Testis (tissue), 5 donors: ENCODE measurements around the gene CCDC82. TPM values are rescaled to one million over a fixed set of nuclear protein-coding genes. Genes with fewer than 3 reads are reported as not detected.
"Not testable (repeated sequence)": the region's sequence is repeated elsewhere in the genome, so short reads cannot be mapped to it uniquely, and the experiment has no call there.

Experiments used
- DNase-seq: peaks from one replicate; pipeline ENCODE4 v3.0.0-alpha.2; 2019
- H3K27ac ChIP-seq, 2 donors: fragments of 200-600 bp; sonication (generic); one replicate each; pipeline ENCODE4 v1.5.1; 2019
- H3K27me3 ChIP-seq: fragments of 200-600 bp; sonication (generic); one replicate; pipeline ENCODE4 v1.5.1; 2019
- H3K36me3 ChIP-seq: fragments of 200-600 bp; sonication (generic); one replicate; pipeline ENCODE4 v1.5.1; 2017; ENCODE audit warnings: low read depth; ENCODE audit errors: missing control alignments
- H3K4me1 ChIP-seq: fragments of 200-600 bp; sonication (generic); one replicate; pipeline ENCODE4 v1.5.1; 2019
- H3K4me3 ChIP-seq, 2 donors: fragments of 200-600 bp; sonication (generic); one replicate each; pipeline ENCODE4 v1.5.1; 2017 to 2019
- H3K9me3 ChIP-seq: fragments of 200-600 bp; sonication (generic); one replicate; pipeline ENCODE4 v1.5.1; 2017
- POLR2A ChIP-seq: fragments of 450-650 bp; IDR thresholded peaks from one replicate; pipeline ENCODE4 v1.6.1; 2017; ENCODE audit warnings: antibody characterized with exemption, mild to moderate bottlenecking, moderate library complexity
- WGBS, 2 donors: methylation state at CpG; one replicate each; pipeline ENCODE4 v1.1.5; 2018; 5-methylcytosine and 5-hydroxymethylcytosine counted together
- intact Hi-C: fragments of 100-400 bp; cut with DNase I; formaldehyde crosslinking; loops from one replicate; pipeline ENCODE4 v1.15.1; 2023; ENCODE audit warnings: low total_unique reads
- long read RNA-seq, 2 donors: transcript quantifications; one replicate each; lab custom pipeline, GENCODE V29; 2026
- polyA plus RNA-seq: library from polyadenylated mRNA; stranded (reverse); fragments of 350-450 nt; fragmentation: Illumina TruSeq; extraction: RNeasy Lipid Tissue Mini Kit (QIAGEN cat#74804); gene quantifications from one replicate; pipeline ENCODE4 v1.2.3, GENCODE V29; 2014; ENCODE audit warnings: low read depth, low replicate concordance; ENCODE audit not compliant: insufficient read depth
- total RNA-seq, 2 donors: library from RNA; depleted of rRNA; stranded (reverse); fragments of >200 nt; gene quantifications; one replicate each; pipeline ENCODE4 v1.2.3, GENCODE V29; 2016
- TF ChIP-seq, protein P1 (sequence below), 3 experiments: fragments of 450-650 bp in 2 of 3; fragments of 200-600 bp in 1 of 3; sonication (generic) in 1 of 3; IDR thresholded peaks; one replicate each; pipeline ENCODE4 v1.5.1; 2016 to 2019; ENCODE audit warnings: antibody characterized with exemption in 3 of 3, mild to moderate bottlenecking in 2 of 3, moderate library complexity in 1 of 3

Gene CCDC82
- 10 to 100 TPM; 42.5 to 50.9 TPM for total RNA-seq
- polyA plus RNA-seq = 36.6 TPM
- long read RNA-seq, donor 1, full-length matches to known transcripts = 9 of 22 reads
- long read RNA-seq, donor 1, partial matches to known transcripts = 13 of 22 reads
- long read RNA-seq, donor 1, other reads (novel, unspliced or antisense) = 0 of 22 reads
- long read RNA-seq, donor 2, full-length matches to known transcripts = 3 of 14 reads
- long read RNA-seq, donor 2, partial matches to known transcripts = 11 of 14 reads
- long read RNA-seq, donor 2, other reads (novel, unspliced or antisense) = 0 of 14 reads

DNA sequence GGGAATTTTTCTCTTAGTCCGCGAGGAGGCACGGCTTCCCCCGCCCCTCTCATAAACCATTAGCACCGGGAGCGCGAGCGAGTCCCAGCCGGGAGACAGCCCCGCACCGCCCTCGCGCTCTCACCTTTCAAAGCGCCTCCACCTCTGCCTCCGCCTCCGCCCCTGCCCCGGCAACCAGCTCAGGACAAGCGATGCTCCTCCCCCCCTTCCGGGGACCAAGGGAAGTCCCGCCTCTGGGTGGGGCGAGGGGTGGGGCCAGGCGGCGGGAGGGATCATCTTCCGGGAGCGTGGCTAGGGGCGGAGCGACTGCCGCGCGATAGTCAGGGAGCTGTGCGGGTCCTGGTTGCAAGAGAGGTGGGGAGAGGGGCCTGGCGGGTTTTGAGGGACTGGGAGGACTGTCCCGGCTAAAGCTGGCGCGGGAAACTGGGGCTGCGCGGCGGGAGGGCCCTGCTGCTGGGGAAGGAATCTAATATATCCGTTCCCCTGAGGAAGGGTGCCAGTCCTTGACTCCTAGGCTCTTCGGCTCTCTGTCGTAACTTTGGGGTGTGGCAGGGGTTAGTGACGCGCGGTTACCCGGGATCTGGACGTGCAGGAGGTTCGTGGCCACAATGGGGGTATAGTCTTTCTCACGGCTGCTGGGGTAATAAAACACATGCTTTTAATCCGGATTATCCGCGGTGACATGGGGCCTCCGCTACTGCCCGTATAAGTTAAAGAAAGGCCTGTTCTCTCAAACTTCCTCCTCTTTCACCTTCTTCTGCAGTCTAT is at the start of gene CCDC82, which contains the start of gene JRKL:
CCDC82 (minus strand) TSS at position 193 of the 768 bp plus-strand sequence. CDS start 5,165 bp downstream, outside the sequence.
JRKL (plus strand) TSS at position 294 of the 768 bp plus-strand sequence. CDS start 637 bp downstream, outside the sequence.
- Histone ChIP-seq H3K9me3 (no peaks in the 10 kb centered on the region), H3K4me1 (peaks cover 10% of the 10 kb centered on the region), H3K36me3 (no peaks in the 10 kb centered on the region), H3K4me3 (peak within 1 kb of the TSS; percentile 90 to 92), H3K27ac (peak within 1 kb of the TSS; percentile 83 to 84), H3K27me3 (no peaks in the 10 kb centered on the region)
- 0% methylated on average over 16 to 38 of the region's 53 CpGs for WGBS, 2 donors
- TF ChIP-seq, protein P1, sequence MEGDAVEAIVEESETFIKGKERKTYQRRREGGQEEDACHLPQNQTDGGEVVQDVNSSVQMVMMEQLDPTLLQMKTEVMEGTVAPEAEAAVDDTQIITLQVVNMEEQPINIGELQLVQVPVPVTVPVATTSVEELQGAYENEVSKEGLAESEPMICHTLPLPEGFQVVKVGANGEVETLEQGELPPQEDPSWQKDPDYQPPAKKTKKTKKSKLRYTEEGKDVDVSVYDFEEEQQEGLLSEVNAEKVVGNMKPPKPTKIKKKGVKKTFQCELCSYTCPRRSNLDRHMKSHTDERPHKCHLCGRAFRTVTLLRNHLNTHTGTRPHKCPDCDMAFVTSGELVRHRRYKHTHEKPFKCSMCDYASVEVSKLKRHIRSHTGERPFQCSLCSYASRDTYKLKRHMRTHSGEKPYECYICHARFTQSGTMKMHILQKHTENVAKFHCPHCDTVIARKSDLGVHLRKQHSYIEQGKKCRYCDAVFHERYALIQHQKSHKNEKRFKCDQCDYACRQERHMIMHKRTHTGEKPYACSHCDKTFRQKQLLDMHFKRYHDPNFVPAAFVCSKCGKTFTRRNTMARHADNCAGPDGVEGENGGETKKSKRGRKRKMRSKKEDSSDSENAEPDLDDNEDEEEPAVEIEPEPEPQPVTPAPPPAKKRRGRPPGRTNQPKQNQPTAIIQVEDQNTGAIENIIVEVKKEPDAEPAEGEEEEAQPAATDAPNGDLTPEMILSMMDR (IDR thresholded peaks at IDR 0.05) = peak in 2 of 3 experiments; percentile 19 to 20
- TF ChIP-seq POLR2A = peak; percentile 68
- peak; percentile 97 for DNase-seq
- intact Hi-C loops = no loop called here

DNA sequence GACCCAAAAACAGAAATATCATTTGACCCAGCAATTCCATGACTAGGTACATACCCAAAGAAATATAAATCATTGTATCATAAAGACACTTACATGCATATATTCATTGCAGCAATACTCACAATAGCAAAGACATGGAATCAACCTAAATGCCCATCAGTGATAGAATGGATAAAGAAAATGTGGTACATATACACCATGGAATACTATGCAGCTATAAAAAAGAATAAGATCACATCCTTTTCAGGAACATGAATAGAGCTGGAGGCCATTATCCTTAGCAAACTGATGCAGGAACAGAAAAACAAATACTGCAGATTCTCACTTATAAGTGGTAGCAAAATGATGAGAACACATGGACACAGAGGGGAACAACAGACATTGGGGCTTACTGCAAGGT is 42.9 kb upstream of the CCDC82 start:
- H3K36me3 ChIP-seq, intact Hi-C loops, DNase-seq, H3K4me1 ChIP-seq, H3K27ac ChIP-seq, H3K27me3 ChIP-seq, H3K4me3 ChIP-seq, H3K9me3 ChIP-seq: not testable (repeated sequence)

DNA sequence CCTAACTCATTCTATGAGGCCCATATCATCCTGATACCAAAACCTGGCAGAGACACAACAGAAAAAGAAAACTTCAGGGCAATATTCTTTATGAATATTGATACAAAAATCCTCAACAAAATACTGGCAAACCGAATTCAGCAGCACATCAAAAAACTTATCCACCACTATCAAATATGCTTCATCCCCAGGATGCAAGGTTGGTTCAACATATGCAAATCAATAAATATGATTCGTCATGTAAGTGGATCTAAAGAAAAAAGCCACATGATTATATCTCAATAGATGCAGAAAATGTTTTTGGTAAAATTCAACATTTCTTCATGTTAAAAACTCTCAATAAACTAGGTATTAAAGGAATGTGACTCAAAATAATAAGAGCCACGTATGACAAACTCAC is 41.0 kb upstream of the CCDC82 start:
- whole genome bisulfite sequencing, 2 donors = 70 to 78% methylated on average over 3 of the region's 3 CpGs
- H3K4me1 ChIP-seq = no peaks in the 10 kb centered on the region
- intact Hi-C loops = no loop called here
- TF ChIP-seq, protein P1 (IDR thresholded peaks at IDR 0.05) = no peak
- no peak for TF ChIP-seq POLR2A
- no peaks in the 10 kb centered on the region for H3K36me3 ChIP-seq
- H3K27ac ChIP-seq = no peak overlapping the region
- H3K27me3 ChIP-seq = no peaks in the 10 kb centered on the region
- no peak overlapping the region for H3K4me3 ChIP-seq
- no peak for DNase-seq
- no peaks in the 10 kb centered on the region for H3K9me3 ChIP-seq

DNA sequence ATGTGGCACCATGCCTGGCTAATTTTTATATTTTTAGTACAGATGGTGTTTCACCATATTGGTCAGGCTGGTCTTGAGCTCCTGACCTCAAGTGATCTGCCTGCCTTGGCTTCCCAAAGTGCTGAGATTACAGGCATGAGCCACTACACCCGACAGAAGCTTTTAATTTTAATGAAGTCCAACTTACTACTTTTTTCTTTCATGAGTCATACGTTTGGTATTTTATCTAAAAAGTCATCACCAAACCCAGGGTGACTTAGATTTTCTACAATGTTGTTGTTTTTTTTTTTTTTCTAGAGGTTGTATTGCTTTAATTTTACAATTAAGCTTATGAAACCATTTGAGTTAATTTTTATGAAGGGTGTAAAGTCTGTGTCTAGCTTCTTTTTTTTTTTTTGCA is 35.0 kb upstream of the CCDC82 start:
- intact Hi-C loops = no loop called here
- no peak for TF ChIP-seq POLR2A
- Histone ChIP-seq H3K4me3 (no peak overlapping the region), H3K27me3 (no peaks in the 10 kb centered on the region), H3K9me3 (no peaks in the 10 kb centered on the region), H3K27ac (no peak overlapping the region), H3K36me3 (no peaks in the 10 kb centered on the region), H3K4me1 (no peaks in the 10 kb centered on the region)
- DNase-seq = no peak
- 67 to 68% methylated on average over 2 of the region's 2 CpGs for WGBS, 2 donors

DNA sequence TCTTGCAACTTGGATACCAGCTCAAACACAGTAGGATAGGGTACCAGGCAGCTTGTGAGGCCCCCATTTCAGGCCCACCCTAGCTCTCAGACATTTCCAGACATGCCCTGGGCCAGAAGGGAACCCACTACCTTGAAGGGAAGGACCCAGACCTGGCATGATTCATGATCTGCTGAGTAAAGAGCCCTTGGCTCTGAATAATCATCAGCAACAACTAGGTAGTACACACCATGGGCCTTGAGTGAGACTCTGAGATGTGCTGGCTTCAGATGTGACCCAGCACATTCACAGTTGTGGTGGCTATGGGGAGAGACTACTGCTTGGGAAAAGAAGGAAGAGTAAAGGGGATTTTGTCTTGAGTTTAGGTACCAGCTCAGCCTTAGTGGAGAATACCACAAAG is 23.7 kb upstream of the CCDC82 start:
- Histone ChIP-seq H3K27ac (no peak overlapping the region), H3K36me3 (no peaks in the 10 kb centered on the region), H3K4me1 (no peaks in the 10 kb centered on the region), H3K4me3 (no peak overlapping the region), H3K9me3 (no peaks in the 10 kb centered on the region), H3K27me3 (no peaks in the 10 kb centered on the region)
- no peak for TF ChIP-seq POLR2A
- TF ChIP-seq, protein P1 (IDR thresholded peaks at IDR 0.05) = no peak
- intact Hi-C loops = no loop called here
- DNase-seq = no peak
